ENCODE data around the gene SAMD5. TPM values are rescaled to one million over a fixed set of nuclear protein-coding genes. Genes with fewer than 3 reads are reported as not detected.

Gene SAMD5
- total RNA-seq, 1 donor from 2014 or later: 3.2 TPM

GRCh38 chr6:147468634-147469033 is 39.9 kb upstream of the SAMD5 start:
- no peak overlapping the region for H3K27ac ChIP-seq
- TF ChIP-seq POLR2AphosphoS5 (IDR thresholded peaks at IDR 0.05; ENCODE audit: insufficient read depth in 1 of 2, low read depth in 1 of 2) (no peak), POLR2A (IDR thresholded peaks at IDR 0.05) (no peak)
- H3K36me3 ChIP-seq: no peaks in the 10 kb centered on the region
- H3K27me3 ChIP-seq: no peaks in the 10 kb centered on the region
- intact Hi-C loops (cut with DNase I): no loop called here
- no peaks in the 10 kb centered on the region for H3K9me3 ChIP-seq
- H3K4me3 ChIP-seq: no peak overlapping the region
- no peaks in the 10 kb centered on the region for H3K4me1 ChIP-seq
- DNase-seq (ENCODE audit: extremely low spot score in 2 of 2): no peak

DNA sequence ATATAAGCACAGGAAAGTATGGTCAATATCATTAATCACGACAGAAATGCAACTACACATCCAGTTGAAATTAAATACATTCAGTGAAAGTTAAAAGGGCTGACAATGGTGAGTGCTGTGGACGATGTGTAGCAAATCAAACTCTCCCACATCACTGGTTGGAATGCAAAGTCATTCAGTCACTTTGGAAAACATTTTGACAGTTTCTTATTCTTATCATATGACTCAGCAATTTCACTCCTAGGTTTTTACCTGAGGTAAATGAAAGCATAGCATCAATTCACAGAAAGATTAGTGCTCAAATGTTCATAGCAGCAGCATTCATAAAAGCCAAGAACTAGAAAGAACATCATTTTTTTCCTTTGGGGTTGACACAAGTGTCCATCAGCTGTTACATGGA is 28.6 kb upstream of the SAMD5 start:
- no peak for TF ChIP-seq CTCF (IDR thresholded peaks at IDR 0.05)
- TF ChIP-seq POLR2AphosphoS5 (IDR thresholded peaks at IDR 0.05; ENCODE audit: insufficient read depth in 1 of 2, low read depth in 1 of 2): no peak
- TF ChIP-seq POLR2A (IDR thresholded peaks at IDR 0.05): no peak

DNA sequence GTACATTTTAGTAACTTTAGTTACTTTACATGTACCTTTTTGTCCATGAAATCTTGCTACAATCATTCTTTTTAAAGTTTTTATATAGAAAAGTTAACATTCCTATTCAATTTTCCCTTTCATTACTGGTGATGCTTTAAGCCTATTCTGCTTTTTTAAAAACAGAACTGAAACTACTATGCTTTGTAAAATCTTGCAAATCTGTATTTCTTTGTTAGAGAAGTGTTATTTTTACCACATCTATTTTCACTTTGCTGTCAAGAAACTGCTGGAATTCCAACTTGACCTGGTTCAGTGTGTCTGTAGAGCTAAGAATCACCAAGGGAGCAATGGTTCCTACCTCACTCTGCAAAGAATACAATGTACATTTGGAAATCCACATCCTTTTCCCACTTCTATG is 21.8 kb upstream of the SAMD5 start:
- Histone ChIP-seq H3K36me3 (no peaks in the 10 kb centered on the region), H3K27ac (no peak overlapping the region), H3K9me3 (no peaks in the 10 kb centered on the region), H3K4me1 (no peaks in the 10 kb centered on the region), H3K4me3 (no peak overlapping the region), H3K27me3 (no peaks in the 10 kb centered on the region)
- intact Hi-C loops (cut with DNase I): no loop called here
- TF ChIP-seq POLR2A (IDR thresholded peaks at IDR 0.05): no peak
- no peak for TF ChIP-seq POLR2AphosphoS5 (IDR thresholded peaks at IDR 0.05; ENCODE audit: insufficient read depth in 1 of 2, low read depth in 1 of 2)
- TF ChIP-seq CTCF (IDR thresholded peaks at IDR 0.05): no peak
- DNase-seq (ENCODE audit: extremely low spot score in 2 of 2): no peak

More for the DNA sequence above, 28.6 kb upstream of the SAMD5 start:
- no peak for DNase-seq (ENCODE audit: extremely low spot score in 2 of 2)
- H3K9me3 ChIP-seq: no peaks in the 10 kb centered on the region
- H3K4me3 ChIP-seq: no peak overlapping the region
- intact Hi-C loops (cut with DNase I): no loop called here
- no peaks in the 10 kb centered on the region for H3K36me3 ChIP-seq
- no peaks in the 10 kb centered on the region for H3K27me3 ChIP-seq
- H3K27ac ChIP-seq: no peak overlapping the region
- no peaks in the 10 kb centered on the region for H3K4me1 ChIP-seq

- DNase-seq (ENCODE audit: extremely low spot score in 2 of 2): no peak
- Histone ChIP-seq H3K4me1 (no peaks in the 10 kb centered on the region), H3K27me3 (no peaks in the 10 kb centered on the region), H3K36me3 (no peaks in the 10 kb centered on the region), H3K9me3 (no peaks in the 10 kb centered on the region), H3K27ac (no peak overlapping the region), H3K4me3 (no peak overlapping the region)
- TF ChIP-seq CTCF (IDR thresholded peaks at IDR 0.05): no peak
- no peak for TF ChIP-seq POLR2A (IDR thresholded peaks at IDR 0.05)
- no peak for TF ChIP-seq POLR2AphosphoS5 (IDR thresholded peaks at IDR 0.05; ENCODE audit: insufficient read depth in 1 of 2, low read depth in 1 of 2)
- intact Hi-C loops (cut with DNase I): no loop called here
Measured at GRCh38 chr6:147497472-147497871, 11.0 kb upstream of the SAMD5 start.

DNA sequence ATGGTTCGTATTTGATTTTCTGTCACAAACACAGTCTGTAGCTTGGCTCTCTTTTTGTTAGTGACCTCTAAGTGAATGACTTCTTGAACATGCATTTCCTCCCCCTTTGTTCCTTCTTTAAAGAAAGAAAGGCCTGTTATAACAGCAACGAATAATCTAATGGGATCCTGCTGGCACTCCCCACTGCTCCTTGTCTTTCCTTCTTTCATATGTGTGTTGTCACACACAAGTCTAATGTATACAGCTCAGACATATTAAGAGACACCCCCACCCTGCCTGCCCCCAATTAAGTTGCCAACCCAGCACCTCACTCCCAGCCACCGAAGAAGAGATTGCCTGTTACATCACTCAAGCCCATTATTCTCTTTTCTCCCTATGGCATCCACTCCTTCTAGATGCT is 4.9 kb upstream of the SAMD5 start:
- TF ChIP-seq POLR2A (IDR thresholded peaks at IDR 0.05) (no peak), CTCF (IDR thresholded peaks at IDR 0.05) (no peak), POLR2AphosphoS5 (IDR thresholded peaks at IDR 0.05; ENCODE audit: insufficient read depth in 1 of 2, low read depth in 1 of 2) (no peak)
- H3K9me3 ChIP-seq: no peaks in the 10 kb centered on the region
- H3K27me3 ChIP-seq: no peaks in the 10 kb centered on the region
- H3K4me1 ChIP-seq: peaks cover 15% of the 10 kb centered on the region
- no peak overlapping the region for H3K4me3 ChIP-seq
- H3K27ac ChIP-seq: no peak overlapping the region
- DNase-seq (ENCODE audit: extremely low spot score in 2 of 2): no peak
- intact Hi-C loops (cut with DNase I): loop anchor here (10.0 kb wide), 1 partner anchor 661 kb away; no protein-coding TSS in a partner anchor
- no peaks in the 10 kb centered on the region for H3K36me3 ChIP-seq
